Astrocyte of the spinal cord (primary cell): ENCODE data around the gene CREBRF.
"Not testable (repeated sequence)": the region's sequence is repeated elsewhere in the genome, so short reads cannot be mapped to it uniquely, and the experiment has no call there.

ENCODE experiments used
- DNase-seq: peaks from one replicate; pipeline ENCODE4 v3.0.0; 2011; ENCODE audit warnings: low read depth, low spot score
- H3K4me3 ChIP-seq: 2 replicates; pipeline ENCODE4 v1.5.1; 2011; ENCODE audit warnings: low read depth, mild to moderate bottlenecking, low read length, moderate library complexity
- in situ Hi-C: cut with HindIII; loops from 2 replicates; pipeline ENCODE4 v1.10.0; 2017; ENCODE audit warnings: low sequenced_read_pairs
- TF ChIP-seq, protein P1 (sequence below): IDR thresholded peaks from 2 replicates; pipeline ENCODE4 v1.5.1; 2012; ENCODE audit warnings: low read depth, mild to moderate bottlenecking, low read length, inconsistent platforms

The CREBRF gene

DNA sequence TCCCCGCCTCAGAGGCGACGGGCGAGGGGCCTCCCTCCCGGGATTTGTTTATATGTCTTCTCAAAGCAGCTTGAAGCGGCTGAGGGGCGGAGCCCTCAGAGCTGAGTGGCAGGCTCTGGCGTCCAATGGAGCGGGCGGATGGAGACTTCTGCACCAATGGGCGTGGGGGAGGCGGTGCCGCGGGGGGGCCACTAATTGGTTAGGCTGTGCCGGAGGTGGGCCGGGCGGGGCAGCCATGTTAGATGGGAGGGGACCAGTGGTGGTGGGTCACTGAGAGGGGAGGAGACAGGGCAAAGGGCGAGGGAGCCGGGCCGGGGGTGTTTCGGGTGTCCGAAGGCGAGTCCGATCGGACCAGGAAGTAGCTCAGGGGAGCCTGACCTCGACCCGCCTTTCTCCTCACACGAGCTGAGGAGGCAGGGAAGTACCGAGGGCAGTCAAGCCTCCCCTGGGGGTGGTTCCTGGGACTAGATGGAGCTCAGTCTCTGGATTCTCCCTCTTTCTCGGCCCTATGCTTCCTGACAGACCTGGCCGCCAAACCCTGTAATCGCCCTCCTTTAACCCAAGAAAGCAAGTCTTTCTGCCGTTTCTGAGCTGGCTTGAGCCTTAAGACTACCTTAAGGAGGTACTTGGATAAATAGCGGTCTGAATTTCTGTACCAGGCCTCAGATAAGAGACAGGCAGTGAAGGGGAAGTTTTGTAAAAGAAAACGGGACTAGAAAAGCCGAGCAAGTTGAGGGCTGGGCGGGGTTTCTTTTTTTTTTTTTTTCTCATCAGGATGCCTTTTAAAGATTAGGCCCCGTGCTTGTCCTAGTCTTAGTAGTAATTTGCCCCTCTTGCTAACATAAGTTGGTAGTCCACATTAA is 1.1 kb downstream of the CREBRF start:
- DNase-seq, result peak; percentile 99
- H3K4me3 ChIP-seq, result peak overlapping the region; percentile 78
- in situ Hi-C loops, result no loop called here
- TF ChIP-seq, protein P1, sequence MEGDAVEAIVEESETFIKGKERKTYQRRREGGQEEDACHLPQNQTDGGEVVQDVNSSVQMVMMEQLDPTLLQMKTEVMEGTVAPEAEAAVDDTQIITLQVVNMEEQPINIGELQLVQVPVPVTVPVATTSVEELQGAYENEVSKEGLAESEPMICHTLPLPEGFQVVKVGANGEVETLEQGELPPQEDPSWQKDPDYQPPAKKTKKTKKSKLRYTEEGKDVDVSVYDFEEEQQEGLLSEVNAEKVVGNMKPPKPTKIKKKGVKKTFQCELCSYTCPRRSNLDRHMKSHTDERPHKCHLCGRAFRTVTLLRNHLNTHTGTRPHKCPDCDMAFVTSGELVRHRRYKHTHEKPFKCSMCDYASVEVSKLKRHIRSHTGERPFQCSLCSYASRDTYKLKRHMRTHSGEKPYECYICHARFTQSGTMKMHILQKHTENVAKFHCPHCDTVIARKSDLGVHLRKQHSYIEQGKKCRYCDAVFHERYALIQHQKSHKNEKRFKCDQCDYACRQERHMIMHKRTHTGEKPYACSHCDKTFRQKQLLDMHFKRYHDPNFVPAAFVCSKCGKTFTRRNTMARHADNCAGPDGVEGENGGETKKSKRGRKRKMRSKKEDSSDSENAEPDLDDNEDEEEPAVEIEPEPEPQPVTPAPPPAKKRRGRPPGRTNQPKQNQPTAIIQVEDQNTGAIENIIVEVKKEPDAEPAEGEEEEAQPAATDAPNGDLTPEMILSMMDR, result peak; percentile 29

GRCh38 chr5:173062141-173062540 is 6.0 kb downstream of the CREBRF start:
- in situ Hi-C loops, result no loop called here

GRCh38 chr5:173065155-173065554 is 9.0 kb downstream of the CREBRF start:
- TF ChIP-seq, protein P1, result no peak
- no peak overlapping the region for H3K4me3 ChIP-seq
- DNase-seq, result no peak
- in situ Hi-C loops, result no loop called here

More at GRCh38 chr5:173062141-173062540, 6.0 kb downstream of the CREBRF start:
- TF ChIP-seq, protein P1, result no peak
- H3K4me3 ChIP-seq, result no peak overlapping the region
- no peak for DNase-seq

DNA sequence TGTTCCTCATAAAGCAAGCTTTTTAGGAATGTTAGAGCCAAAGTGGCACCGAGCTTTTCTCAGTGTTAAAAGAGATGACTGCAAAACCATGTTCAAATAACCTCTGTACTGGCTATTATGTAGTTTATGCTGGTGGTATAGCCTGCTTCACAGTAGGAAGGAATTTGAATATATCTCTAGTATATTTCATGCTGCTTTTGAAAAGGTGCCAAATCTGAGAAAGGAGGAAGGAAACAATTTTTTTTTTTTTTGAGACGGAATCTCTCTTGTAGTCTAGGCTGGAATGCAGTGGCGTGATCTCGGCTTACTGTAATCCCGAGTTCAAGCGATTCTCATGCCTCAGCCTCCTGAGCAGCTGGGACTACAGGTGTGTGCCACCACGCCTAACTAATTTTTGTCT is 13.5 kb downstream of the CREBRF start:
- TF ChIP-seq, protein P1, result no peak
- no peak for DNase-seq
- no peak overlapping the region for H3K4me3 ChIP-seq
- in situ Hi-C loops, result no loop called here

GRCh38 chr5:173075137-173075843 is 19.1 kb downstream of the CREBRF start:
- no peak overlapping the region for H3K4me3 ChIP-seq
- TF ChIP-seq, protein P1, result no peak
- no peak for DNase-seq
- in situ Hi-C loops, result no loop called here

DNA sequence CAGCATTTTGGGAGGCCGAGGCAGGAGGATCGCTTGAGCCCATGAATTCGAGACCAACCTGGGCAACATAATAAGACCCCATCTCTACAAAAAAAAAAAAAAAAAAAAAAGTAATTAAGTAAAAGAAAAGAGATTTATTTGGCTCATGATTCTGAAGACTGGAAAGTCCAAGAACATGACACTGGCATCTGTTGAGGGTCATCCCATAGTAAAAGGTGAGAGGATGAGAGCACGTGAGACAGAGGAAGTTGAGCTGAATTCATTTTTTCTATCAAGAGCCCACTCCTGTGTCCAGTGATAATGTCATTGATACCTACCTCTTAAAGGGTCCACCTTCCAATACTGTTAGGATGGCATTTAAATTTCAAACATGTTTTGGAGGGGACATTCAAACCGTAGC is 19.8 kb downstream of the CREBRF start:
- no peak overlapping the region for H3K4me3 ChIP-seq
- TF ChIP-seq, protein P1, result no peak
- in situ Hi-C loops, result no loop called here
- no peak for DNase-seq

DNA sequence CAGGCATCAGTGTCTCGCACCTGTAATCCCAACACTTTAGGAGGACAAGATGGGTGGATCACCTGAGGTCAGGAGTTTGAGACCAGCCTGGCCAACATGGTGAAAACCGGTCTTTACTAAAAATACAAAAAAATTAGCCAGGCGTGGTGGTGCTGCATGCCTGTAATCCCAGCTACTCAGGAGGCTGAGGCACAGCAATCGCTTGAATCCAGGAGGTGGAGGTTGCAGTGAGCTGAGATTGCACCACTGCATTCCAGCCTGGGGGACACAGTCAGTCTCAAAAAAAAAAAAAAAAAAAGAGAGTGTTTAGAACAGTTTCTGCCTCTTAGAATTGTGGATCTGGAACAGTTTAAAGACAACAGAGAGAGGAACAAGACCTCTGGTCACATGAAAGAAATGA is 20.3 kb downstream of the CREBRF start:
- H3K4me3 ChIP-seq, in situ Hi-C loops, DNase-seq: not testable (repeated sequence)
